GM19452 (cell line): ENCODE measurements around the gene OR52B6.
"Not testable (repeated sequence)": the region's sequence is repeated elsewhere in the genome, so short reads cannot be mapped to it uniquely, and the experiment has no call there.

Source experiments
- ATAC-seq: cut with Tn5 transposase; IDR thresholded peaks from one replicate; pipeline ENCODE4 v1.9.1; 2021; ENCODE audit not compliant: unreplicated experiment

The OR52B6 gene

DNA sequence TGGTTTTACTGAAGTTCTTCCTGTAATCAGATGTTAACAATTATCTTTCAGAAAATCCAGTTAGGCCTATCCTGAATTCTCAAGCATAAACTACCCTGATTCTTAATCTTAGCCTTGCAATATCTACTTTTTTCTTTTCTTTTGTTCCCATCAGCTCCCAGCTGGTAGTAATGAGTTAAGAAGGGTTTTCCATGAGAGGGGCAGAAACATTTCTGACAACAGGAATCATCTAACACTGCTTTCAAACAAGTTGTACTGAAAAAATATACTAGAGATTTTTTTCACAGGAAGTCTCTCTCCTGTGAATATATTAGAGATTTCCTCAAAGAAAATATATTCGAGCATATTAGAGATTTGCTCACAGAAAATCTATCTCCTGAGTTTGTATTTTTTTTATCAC is 12.5 kb downstream of the OR52B6 start:
- ATAC-seq: no peak

- peak; percentile 42 for ATAC-seq
These were observed 16.0 kb downstream of the OR52B6 start, which contains the start of gene TRIM6 for GRCh38 chr11:5596607-5597201. Gene TRIM6 (plus strand): TSS chr11:5596637. CDS start chr11:5596898, 261 bp downstream.

DNA sequence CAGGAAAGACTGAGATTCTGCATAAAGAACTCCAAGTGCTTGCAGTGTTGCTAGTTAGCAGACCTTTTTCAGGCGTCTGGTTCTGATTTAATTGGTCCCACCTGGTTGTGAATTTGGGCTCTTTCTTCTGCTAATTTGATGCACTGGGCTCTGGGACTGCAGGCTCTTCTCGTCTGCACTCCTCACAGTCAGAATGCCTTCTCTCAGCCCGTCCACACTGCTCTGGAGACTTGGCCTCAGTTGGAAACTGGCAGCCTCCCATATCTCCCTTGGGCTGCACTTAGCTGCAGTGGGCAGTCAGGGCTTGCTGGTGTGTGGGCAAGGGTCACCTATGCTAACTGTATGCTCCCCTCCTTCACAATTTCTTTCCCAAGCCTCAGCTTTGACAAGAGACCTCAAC is 17.3 kb downstream of the OR52B6 start:
- ATAC-seq: no peak

DNA sequence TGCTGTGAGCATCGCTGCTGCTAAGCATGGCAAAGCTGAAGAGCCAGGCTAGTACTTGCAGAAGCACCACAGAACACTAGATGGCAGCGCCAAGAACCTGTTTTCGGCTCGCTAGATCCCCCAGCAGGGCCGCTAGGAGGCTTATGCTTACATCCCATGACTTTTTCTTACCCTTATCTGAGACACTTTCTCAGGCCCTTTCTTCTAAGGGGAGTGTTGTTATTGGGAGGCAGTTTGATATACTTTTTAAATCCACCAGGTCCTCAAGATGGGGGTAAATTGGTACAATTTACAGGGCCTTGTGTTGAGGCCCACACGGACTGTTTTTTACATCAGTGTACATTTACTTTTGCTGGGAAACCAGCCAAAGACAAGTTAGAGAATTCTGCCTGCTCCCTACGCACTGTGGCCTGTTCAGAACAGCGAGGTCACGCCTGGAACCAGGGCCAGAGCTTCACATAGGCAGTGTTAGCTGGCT is 19.7 kb downstream of the OR52B6 start:
- ATAC-seq: peak; percentile 75

GRCh38 chr11:5602791-5603190 is 22.1 kb downstream of the OR52B6 start:
- ATAC-seq: not testable (repeated sequence)

GRCh38 chr11:5603326-5603725 is 22.6 kb downstream of the OR52B6 start:
- ATAC-seq: no peak

DNA sequence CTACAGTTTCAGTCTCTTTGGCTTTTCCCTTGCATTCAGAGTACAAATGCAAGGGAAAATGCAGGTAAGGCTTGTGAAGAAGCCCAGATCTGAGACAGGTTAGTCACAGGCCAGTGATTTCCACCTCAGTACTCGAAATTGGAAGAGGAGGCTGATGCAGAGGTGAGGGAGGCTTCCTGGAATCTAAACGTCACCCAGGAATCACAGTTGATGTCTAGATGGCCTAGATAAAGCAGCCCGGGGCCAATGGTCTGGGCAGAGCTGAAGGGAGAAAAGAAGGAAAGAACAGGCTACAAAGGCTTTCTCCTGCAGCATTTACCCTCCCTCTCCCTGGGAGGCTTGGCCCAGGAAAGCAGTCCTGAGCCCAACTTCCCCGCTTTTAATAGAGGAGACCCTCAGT is 24.2 kb downstream of the OR52B6 start:
- ATAC-seq: no peak

DNA sequence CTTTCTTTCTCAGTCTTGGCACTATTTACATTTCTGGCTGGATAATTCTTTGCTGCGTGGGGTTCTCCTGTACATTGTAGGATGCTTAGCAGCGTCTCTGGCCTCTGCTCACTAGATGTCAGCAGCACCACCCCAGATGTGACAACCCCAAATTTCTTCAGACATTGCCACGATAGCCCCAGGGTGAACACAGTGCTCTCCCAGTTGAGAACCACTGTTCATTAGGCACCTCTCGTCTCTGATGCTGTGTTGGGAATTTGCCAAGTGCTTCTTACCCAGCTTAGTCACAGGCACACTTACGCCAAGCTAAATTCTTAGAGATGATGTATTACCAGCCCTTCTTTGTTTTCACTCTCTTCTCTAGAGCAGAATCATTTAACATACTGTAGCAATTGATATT is 25.2 kb downstream of the OR52B6 start:
- ATAC-seq: no peak

GRCh38 chr11:5608808-5609207 is 28.1 kb downstream of the OR52B6 start:
- ATAC-seq: no peak

- no peak for ATAC-seq
These were observed 29.8 kb downstream of the OR52B6 start for GRCh38 chr11:5610446-5610845.

DNA sequence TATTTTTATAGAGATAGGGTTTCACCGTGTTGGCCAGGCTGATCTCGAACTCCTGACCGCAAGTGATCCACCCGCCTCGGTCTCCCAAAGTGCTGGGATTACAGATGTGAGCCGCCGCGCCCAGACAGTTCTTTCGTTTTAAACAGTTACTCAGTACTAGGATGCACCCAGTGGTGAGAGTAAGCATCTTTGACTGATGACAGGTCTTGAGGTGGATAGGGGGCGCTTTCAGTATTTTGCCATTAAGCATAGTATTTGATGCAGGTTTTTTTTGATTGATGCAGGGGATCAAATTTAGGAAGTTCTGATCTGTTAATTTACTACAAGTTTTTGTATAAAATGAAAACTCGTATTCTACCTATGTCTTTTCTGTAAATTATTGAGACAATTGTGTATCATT is 30.9 kb downstream of the OR52B6 start:
- ATAC-seq: no peak

GRCh38 chr11:5618807-5619206 is 38.1 kb downstream of the OR52B6 start:
- ATAC-seq: no peak

DNA sequence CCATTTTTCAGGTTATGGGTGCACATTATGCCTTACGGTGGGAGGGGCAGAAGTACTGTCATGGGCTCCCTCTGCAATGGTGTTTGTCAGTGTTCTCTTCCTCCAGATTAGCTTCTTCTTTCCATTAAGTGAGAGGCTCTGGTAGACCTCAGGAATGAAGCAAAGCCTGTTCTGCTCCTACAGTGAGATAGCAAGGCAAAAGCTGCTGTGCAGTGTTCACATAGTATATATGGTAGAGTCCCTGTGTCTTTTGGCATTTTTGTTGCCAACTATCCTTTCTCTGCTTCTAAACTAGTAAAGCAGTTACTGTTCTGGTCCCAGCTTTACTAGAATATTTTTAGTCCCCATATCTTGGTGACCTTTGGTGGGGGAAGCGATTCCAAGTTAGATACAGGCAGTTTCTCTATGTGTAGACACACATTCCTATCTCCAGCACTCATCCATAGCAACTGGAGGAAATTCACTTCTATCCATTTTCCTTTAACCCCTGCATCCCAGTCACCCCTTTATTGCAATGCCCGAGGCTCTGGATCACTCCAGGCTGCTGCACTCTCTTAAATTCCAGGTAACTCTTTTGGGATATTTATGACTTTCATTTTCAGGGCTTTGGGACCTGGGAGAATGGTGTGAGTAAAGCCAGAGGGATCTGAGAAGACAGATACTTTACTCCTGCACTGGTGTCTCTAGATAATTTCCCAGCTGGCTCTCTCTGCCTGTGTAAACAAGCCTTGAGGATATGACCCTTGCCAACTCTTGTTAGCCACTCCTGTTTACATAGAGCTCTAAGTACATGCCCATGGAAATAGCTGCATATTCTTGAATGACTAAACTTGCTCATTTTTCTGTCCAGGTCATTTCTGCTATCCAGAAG is 40.2 kb downstream of the OR52B6 start:
- no peak for ATAC-seq

GRCh38 chr11:5621580-5621979 is 40.9 kb downstream of the OR52B6 start:
- no peak for ATAC-seq

DNA sequence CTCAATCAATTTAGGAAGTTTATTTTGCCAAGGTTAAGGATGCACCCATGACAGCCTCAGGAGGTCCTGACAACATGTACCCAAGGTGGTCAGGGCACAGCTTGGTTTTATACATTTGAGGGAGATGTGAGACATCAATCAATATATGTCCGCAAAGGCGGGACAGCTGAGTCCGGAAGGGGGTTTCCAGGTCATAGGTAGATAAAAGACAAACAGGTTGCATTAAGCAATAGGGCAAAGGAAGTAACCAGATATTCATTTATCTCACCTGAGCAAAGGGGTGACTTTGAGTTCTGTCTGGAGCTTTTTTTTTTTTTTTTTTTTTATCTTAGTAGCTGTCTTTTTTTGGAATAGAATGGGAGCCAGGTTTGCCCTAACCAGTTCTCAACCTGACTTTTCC is 42.1 kb downstream of the OR52B6 start:
- ATAC-seq: no peak

GRCh38 chr11:5624489-5625279 is 44.0 kb downstream of the OR52B6 start, which contains the start of gene TRIM34:
Gene TRIM34 (plus strand): TSS chr11:5625001. CDS start chr11:5632332, 7,331 bp downstream.
- peak; percentile 97 for ATAC-seq

- no peak for ATAC-seq
These were observed 44.6 kb downstream of the OR52B6 start for GRCh38 chr11:5625281-5625680.

DNA sequence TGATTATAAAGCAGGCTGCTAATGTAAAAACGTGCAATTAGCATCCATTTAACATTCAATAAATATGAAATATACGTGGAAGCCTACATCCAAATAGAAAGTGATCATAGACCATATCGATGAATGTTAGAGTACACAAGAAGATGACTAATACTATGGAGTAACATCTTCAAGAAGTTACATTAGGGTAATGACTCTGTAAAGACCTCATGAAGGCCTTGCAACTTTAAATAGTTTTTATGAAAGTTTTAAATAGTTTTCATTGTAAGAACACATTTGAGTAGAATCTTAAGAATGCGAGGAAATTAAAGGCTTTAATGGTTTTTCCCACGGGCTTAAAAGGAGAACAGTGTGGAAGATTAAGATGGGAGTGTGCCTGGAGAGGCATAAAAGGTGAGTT is 45.5 kb downstream of the OR52B6 start:
- no peak for ATAC-seq

- peak; percentile 22 for ATAC-seq
These were observed 50.7 kb downstream of the OR52B6 start for GRCh38 chr11:5631417-5631816.
